Measurements from ENCODE around the gene PDXDC1.
"Not testable (repeated sequence)": the region's sequence is repeated elsewhere in the genome, so short reads cannot be mapped to it uniquely, and the experiment has no call there.

DNA sequence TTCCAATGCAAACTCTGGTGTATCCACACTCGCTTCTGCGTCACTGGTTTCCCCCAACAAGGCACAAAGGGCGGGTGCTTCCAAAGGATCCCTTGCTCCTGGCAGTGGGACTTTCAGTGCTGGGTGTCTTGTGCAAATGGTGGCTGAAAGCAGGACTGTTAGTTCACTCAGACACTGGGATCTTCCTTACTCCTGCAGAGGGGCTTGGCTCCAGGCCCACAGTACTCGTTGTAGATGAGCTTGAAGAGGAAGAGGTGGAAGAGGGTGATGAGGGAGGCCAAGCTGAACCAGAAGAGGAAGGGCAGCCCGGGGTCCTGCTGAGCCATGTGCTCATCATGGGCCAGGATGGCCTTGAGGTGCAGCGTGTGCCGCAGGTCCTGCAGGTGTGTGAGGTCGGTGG lies 13.3 kb downstream of the PDXDC1 start:
- not testable (repeated sequence) for TF ChIP-seq JUN, RFX5 (IDR thresholded peaks at IDR 0.05)

Data from A549 (cell line).